H54 (cell line): ENCODE data around the gene LIN7C.

Experiments used
- DNase-seq: peaks from one replicate; pipeline ENCODE4 v3.0.0; 2011; ENCODE audit warnings: low spot score, mixed read lengths; ENCODE audit not compliant: insufficient read length
- FAIRE-seq: peaks from 3 replicates; lab custom pipeline; 2011; peaks lifted over from hg19 to GRCh38; lab: Jason Lieb, UNC
- POLR2A ChIP-seq: IDR thresholded peaks from 2 replicates; pipeline ENCODE4 v1.6.1; 2011; ENCODE audit warnings: low read depth, mild to moderate bottlenecking, low read length

LIN7C gene, protein sequence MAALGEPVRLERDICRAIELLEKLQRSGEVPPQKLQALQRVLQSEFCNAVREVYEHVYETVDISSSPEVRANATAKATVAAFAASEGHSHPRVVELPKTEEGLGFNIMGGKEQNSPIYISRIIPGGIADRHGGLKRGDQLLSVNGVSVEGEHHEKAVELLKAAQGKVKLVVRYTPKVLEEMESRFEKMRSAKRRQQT

GRCh38 chr11:27506200-27507182 is at the start of gene LIN7C:
Gene LIN7C (minus strand): TSS chr11:27506769. CDS start chr11:27506752, 17 bp downstream.
- DNase-seq = peak; percentile 79
- peak; percentile 94 for TF ChIP-seq POLR2A
- peak; percentile 27 for FAIRE-seq

DNA sequence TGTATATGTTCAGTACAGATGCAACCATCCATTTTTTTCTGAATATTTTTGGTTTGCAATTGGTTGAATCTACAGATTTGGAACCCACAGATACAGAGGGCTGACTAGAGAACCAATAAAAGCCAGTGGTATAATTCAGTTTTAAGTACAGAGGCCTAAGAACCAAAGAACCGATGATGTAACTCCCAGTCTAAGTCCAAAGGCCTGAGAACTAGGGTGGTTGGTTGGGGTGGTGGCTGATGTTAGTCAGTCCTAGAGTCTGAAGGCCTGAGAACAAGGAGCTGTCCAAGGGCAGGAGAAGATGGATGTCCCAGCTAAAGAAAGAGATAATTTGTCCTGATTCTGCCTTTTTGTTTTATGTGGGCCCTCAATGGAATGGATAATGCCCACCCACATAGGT is 48.7 kb upstream of the LIN7C start:
- no peak for TF ChIP-seq POLR2A

DNA sequence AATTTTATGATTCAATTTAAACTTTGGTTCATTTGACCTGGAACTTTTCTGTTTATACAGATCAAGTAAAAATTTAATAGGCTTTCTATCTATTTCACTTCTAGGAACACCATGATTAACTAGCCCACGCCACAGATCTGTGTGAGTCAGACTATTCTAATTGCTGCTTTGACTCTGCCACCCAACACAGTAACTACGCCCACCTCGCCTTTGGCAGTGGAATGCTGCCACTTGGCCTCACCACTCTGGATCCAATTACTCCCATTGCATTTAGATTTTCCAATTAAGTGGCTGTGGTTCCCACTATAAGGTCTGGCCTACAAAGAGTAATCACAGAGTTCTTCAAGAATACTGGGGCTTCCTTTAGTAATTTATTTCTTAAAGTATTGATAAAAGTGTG is 46.6 kb upstream of the LIN7C start:
- FAIRE-seq (no peak), DNase-seq (no peak)
- TF ChIP-seq POLR2A = no peak

More for the DNA sequence above, 48.7 kb upstream of the LIN7C start:
- FAIRE-seq = no peak
- no peak for DNase-seq

DNA sequence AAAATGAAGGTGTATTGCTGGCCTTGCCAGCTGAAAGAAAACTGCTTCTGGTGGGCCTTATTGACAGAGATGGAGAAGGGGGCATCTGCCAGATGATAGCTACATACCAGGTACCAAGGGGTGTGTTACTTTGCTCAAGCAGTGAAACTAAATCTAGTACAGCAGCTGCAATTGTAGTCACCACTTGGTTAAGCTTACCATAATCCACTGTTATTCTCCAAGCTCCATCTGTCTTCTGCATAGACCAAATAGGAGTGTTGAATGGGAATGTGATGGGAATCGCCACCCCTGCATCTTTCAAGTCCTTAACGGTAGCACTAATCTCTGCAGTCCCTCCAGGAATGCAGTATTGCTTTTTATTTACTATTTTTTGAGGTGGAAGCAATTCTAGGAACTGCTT is 45.8 kb upstream of the LIN7C start:
- DNase-seq (no peak), FAIRE-seq (no peak)
- no peak for TF ChIP-seq POLR2A

- no peak for TF ChIP-seq POLR2A
- no peak for DNase-seq
- FAIRE-seq = no peak
These were observed 44.6 kb upstream of the LIN7C start for GRCh38 chr11:27551127-27551526.

DNA sequence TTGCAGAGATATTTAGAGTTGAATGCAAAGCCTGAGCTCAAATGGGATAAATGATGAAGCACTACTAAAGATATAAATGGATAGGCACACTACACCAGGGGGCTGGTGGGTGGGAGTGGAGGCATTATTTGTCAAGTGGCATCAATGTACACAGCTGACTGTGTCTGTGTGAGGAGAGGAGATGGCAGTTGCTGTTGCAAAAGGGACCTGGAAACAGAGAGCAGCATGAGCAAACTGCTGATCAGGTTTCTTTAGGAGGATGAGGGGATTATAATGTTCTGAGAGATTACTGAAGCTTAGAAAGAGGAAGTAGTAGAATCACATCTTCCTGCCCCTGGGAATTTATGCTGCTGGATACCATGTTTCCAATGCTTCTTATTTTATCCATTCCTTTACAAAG is 39.4 kb upstream of the LIN7C start:
- no peak for TF ChIP-seq POLR2A
- FAIRE-seq = no peak
- DNase-seq = no peak

DNA sequence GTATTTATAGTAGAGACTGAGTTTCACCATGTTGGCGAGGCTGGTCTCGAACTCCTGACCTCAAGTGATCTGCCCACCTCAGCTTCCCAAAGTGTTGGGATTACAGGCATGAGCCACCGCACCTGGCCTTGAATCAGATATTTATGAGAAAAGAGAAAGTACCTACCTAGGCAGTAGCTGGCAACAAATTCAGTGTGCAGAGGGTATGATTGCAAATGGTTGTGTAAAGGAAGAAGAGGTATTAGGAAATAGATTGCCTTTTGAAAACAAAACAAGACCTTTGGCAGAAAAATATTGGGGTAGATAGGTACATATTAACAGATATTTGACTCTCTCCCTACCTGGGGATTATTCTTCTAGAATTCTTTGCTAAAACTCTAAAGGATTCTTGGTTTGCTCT is 38.5 kb upstream of the LIN7C start:
- no peak for DNase-seq
- TF ChIP-seq POLR2A = no peak
- no peak for FAIRE-seq

GRCh38 chr11:27541790-27542189 is 35.2 kb upstream of the LIN7C start:
- DNase-seq = no peak
- no peak for TF ChIP-seq POLR2A
- FAIRE-seq = no peak

GRCh38 chr11:27540051-27540450 is 33.5 kb upstream of the LIN7C start:
- no peak for DNase-seq
- TF ChIP-seq POLR2A = no peak
- no peak for FAIRE-seq

DNA sequence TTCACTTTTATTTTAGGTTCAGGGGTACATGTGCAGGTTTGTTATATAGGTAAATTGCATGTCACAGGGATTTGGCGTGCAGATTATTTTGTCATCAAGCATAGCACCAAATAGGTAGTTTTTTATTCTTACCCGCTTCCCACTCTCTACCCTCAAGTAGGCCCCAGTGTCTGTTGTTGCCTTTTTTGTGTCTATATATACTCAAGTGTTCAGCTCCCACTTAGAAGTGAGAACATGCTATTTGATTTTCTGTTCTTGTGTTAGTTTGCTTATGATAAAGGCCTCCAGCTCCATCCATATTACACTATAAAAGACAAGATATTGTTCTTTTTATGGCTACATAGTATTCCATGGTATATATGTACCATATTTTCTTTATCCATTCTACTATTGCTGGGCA is 28.5 kb upstream of the LIN7C start:
- DNase-seq = no peak
- no peak for FAIRE-seq
- no peak for TF ChIP-seq POLR2A

DNA sequence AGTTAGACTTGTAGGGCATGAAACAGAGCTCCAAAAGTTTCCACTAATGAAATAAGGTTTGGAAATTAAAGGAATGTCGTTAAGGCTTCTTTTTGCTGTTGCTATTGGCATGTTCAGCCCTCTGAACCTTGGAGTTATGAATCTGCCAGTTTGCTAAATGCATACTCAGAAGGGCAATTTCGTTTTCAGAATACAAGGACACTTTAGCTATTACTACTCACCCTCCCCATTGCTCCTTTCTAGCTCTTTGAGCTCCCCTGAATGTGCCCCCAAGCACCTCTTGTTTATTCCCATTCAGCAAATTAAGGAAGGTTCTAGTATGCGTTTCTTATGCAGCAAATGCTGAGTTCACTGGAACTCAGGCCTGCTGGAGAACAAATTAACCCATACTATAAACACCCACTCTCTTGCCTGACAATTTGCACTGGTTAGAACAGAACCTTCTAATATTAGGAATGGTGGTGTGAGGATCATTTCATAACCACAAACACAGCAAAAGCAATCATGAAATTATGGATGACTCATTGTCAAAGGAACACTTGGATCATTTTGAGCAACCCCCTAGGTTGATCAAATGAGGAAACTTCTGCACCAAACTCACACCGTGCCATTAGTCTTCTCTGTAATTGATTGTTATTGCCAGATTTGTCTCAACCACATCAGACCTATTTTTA is 26.2 kb upstream of the LIN7C start:
- FAIRE-seq (no peak), DNase-seq (no peak)
- no peak for TF ChIP-seq POLR2A

DNA sequence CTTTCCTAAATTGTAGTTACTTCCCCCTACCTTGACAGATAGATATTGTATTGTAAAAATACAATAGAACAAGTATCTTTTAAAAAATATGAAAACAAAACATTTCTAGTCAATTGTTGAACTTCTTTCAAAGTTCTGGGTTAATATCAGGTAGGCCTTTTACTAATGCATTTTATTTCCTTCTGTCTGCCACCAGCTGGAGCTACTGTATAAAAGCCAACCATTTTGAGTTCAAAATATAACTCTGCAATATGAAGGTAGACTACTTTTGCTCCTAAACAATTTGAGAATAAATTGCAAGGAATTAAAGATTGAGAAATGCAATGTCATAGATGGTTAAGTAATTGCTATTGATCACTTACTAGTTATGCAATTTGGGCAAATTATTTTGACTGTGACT is 22.1 kb upstream of the LIN7C start:
- TF ChIP-seq POLR2A = no peak
- DNase-seq = no peak
- FAIRE-seq = no peak

GRCh38 chr11:27526535-27526934 is 20.0 kb upstream of the LIN7C start:
- FAIRE-seq = no peak

More at GRCh38 chr11:27526535-27526934, 20.0 kb upstream of the LIN7C start:
- no peak for DNase-seq
- TF ChIP-seq POLR2A = no peak
